HG02571 (cell line): Measurements from ENCODE around the gene KCNIP4.

Experiments
- ATAC-seq: cut with Tn5 transposase; IDR thresholded peaks from one replicate; pipeline ENCODE4 v1.9.1; 2021; ENCODE audit warnings: mild to moderate bottlenecking, moderate library complexity; ENCODE audit not compliant: unreplicated experiment

Gene KCNIP4

DNA sequence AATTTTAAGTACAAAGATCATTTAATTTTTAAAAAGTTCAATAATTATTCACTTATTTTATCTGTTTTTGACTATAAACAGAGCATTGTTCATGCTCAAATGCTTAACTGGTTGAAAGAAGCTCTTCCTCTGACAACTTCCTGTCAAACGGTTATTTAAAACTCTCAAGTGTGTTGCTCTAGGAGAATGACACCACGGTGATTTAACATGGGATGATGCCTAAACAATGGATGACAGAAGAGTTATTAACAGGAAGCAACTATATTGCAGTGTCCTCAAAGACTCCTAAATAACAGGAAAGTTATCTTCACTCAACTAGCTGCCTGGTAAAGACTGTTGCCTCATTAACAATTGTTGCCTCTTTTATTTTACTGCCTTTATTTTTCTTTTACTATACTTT lies 738.7 kb downstream of the KCNIP4 start:
- ATAC-seq, result no peak

- ATAC-seq, result no peak
These were observed 742.6 kb downstream of the KCNIP4 start for GRCh38 chr4:21205821-21206531.

DNA sequence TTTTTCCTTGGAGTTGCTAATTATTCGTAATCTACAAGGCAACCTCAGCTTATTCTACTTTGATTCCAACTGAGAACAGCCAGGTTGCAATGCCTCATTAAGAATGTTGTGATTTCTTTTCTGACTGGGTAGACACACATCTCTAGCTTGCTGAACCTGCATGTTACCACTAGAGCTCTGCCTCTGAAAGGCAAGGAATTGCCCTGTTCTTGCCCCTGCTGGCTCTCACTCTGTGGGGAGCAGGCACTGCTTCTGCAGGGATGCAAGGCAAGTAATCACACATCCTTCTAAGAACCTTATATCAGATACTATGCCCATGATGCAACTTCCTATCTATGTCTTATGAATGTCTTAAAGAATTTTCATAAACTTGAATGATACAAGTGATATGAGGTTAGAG lies 745.2 kb downstream of the KCNIP4 start:
- ATAC-seq, result no peak

DNA sequence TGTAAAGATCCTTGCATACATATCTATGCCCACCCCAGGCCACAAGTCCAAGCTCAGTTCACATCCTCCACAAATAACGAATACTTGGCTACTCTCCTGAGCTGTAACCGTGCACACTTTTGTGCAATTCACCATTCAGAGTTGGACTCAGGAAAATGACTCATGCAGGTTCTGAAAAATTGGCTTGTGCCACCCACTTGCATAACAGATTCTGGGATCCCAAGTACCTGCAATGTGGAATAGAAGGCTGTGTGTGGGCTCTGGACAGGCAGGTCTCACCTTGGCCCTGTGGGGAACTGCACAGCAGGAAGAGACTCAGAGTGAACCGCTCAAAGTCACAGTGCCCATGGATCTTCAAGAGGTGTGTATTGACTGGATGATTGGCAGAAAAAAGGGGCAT lies 745.6 kb downstream of the KCNIP4 start:
- ATAC-seq, result no peak

GRCh38 chr4:21198683-21199082 lies 749.9 kb downstream of the KCNIP4 start:
- ATAC-seq, result no peak

DNA sequence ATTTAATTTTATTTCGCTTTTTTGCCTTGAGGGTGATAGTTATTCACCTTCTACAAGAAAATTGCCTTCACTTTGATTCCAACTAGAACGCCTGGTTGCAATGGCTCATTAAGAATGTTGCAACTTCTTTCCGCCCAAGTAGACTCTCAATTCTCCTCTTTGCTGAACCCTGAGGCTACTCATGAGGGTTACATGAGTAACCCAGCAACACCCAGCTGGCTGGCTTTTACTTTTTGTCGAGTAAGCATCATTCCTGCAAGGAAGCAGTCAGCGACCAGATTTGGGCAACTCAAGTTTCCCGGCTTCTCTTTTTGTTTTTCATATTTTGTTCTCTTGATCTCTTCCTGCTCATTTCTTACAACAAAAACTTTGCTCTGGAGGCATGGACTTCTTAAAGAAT lies 752.9 kb downstream of the KCNIP4 start:
- no peak for ATAC-seq

DNA sequence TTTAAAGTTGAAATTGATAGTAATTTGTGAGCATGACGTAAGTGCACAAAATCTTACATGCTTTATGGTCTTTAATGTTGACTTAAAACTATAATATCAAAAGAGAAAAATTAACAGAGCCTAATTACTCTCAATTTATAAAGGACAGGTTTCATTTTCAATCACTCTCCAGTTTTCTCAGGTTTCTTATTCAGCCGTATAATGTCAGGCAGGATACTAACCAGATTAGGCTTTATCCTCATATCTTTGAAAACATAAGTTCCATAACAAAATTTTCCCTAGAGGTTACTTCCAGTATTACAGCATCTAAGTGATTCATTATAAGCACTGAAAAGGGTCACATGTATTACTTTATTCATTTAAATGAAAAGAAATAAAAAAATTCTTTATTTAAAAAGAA lies 756.2 kb downstream of the KCNIP4 start:
- ATAC-seq, result no peak

GRCh38 chr4:21191317-21191716 lies 757.3 kb downstream of the KCNIP4 start:
- ATAC-seq, result no peak

- ATAC-seq, result no peak
These were observed 763.8 kb downstream of the KCNIP4 start for GRCh38 chr4:21184788-21185187.

DNA sequence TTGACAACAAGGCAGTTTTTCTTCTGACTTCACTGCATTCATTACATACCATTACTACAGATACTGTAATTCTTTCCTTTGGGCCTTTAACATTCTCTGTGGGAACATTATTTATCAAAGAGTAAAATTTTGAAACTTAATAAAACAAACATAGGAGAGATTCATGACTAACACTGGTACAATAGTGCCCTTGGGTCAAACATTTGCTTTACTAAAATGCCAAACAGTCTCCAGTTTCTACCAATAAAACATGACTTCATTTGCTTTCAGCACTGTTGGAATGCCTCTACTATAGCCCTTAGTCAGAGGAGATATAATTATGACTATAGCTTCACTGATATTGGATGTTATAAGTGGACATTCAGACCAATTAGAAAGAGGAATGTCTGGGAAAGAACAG lies 766.9 kb downstream of the KCNIP4 start:
- ATAC-seq, result no peak

DNA sequence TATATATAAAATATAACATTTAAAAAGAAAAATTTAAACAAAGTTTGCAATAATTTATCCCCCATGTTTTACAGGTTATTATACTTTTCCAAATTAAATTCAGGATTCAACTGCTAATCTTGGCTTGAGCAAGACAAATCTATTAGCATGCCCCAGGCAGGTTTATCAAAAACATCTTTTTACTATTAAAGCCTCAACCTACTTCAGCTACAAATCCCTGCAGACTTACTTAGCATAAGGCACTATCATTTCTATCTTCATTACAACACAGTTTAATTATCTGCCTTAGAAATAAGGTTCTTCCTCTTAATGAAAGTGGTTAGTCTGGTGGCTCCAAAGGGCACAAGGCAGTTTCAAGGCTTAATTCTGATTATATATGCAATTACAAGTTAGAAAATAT lies 770.7 kb downstream of the KCNIP4 start:
- no peak for ATAC-seq

GRCh38 chr4:21177092-21177491 lies 771.5 kb downstream of the KCNIP4 start:
- ATAC-seq, result no peak

DNA sequence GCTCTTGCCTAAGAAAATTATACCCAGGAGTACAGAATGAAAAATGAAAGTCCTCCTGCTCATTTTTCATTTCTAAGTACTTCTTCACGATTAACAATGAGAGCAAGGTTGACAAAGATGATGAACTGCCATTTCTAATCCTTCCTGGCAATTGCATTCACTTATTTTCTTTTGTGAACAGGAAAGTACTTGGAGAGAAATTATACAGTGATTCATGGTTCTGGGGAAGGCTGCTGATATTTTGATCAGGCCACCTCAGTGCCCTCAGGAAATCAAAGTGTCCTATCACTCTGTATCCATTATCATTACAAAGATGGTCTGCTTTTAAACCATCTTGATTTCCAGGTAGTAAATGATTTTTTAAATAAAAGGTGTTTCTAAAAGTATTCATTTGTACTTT lies 780.9 kb downstream of the KCNIP4 start:
- ATAC-seq, result no peak

- no peak for ATAC-seq
These were observed 793.2 kb downstream of the KCNIP4 start for GRCh38 chr4:21155367-21155766.

DNA sequence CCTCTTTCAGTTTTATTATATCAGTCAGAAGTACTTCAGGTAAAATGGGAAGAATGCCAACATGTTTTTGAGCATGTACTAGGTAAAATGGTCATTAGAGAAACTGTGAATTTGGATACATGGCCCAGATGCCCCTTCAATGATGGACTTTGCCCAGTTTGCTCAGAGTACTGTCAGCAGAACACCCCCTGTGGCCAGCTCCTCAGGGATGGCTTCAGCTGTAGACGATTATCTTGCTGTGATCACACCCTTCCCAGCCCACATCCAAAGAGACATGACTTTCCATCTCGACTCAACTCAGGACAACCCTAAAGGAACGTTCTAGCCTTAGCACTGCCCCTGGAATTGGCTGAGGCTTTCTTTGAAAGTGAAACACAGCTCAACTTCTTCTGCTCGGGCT lies 809.2 kb downstream of the KCNIP4 start:
- no peak for ATAC-seq

- ATAC-seq, result no peak
These were observed 812.4 kb downstream of the KCNIP4 start for GRCh38 chr4:21136051-21136630.

- ATAC-seq, result no peak
These were observed 813.6 kb downstream of the KCNIP4 start for GRCh38 chr4:21134994-21135393.

DNA sequence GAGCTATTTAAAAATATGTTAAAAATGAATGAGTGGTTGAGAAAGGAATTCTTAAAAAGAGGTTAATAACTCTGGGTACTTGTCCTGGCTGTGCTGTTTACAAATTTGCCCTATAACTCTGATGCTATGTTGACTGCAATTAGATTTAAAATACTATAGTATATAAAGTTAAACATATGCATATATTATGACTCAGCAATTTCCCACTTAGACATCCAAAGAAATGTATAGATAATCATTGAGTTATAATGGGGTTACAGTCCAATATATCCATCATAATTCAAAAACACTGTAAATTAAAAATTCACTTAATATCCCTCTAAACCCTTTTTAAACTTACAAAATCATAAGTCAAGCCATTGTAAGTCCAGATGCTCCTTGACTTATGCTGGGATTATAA lies 818.0 kb downstream of the KCNIP4 start:
- no peak for ATAC-seq

GRCh38 chr4:21126014-21126512 lies 822.5 kb downstream of the KCNIP4 start:
- ATAC-seq, result no peak

- no peak for ATAC-seq
These were observed 830.3 kb downstream of the KCNIP4 start for GRCh38 chr4:21118301-21118700.

DNA sequence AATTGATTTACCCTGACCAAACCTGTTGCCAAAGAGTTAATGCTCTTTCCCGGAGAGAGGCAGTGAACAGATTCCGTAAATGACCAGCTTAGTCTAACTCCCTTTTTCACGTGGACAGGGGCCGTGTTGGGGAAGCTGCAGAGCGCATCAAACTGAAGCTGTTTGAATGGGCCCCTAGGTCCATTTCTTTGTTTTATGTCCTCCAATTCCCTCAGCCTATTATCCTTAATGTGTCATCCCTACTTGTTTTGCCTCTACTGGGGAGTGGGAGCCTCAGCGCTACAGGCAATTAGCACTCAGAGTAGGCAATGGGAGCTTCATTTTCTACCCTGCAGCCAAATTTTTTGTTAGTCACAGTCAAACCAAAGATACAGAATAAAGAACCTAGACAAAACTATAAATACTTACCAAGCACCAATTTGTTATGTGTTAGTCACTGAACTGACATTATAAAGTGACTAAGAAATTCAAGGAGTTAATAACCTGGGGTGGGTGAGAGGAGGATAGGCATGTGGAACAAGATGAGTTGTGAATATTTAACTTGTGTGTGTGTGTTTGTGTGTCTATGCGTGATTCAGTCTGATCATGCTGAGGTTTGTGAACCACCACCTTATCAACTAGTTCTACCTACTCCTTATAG lies 830.9 kb downstream of the KCNIP4 start:
- no peak for ATAC-seq

GRCh38 chr4:21113496-21114223 lies 834.9 kb downstream of the KCNIP4 start:
- ATAC-seq, result no peak
